Peyer's patch (tissue), 4 donors: ENCODE results near the gene KRT14.

ENCODE experiments used
- POLR2A ChIP-seq, 2 donors: fragments of 450-650 bp; IDR thresholded peaks; one replicate each; pipeline ENCODE4 v1.5.1; 2017; ENCODE audit warnings: antibody characterized with exemption in 2 of 2, mild to moderate bottlenecking in 2 of 2, moderate library complexity in 2 of 2
- TF ChIP-seq, protein P1 (sequence below), 6 experiments: fragments of 450-650 bp in 4 of 6; fragments of 200-600 bp in 2 of 6; sonication (generic) in 1 of 6; IDR thresholded peaks; one replicate each; pipeline ENCODE4 v1.5.1; 2017 to 2019; ENCODE audit warnings: antibody characterized with exemption in 6 of 6, mild to moderate bottlenecking in 3 of 6, moderate library complexity in 1 of 6

DNA sequence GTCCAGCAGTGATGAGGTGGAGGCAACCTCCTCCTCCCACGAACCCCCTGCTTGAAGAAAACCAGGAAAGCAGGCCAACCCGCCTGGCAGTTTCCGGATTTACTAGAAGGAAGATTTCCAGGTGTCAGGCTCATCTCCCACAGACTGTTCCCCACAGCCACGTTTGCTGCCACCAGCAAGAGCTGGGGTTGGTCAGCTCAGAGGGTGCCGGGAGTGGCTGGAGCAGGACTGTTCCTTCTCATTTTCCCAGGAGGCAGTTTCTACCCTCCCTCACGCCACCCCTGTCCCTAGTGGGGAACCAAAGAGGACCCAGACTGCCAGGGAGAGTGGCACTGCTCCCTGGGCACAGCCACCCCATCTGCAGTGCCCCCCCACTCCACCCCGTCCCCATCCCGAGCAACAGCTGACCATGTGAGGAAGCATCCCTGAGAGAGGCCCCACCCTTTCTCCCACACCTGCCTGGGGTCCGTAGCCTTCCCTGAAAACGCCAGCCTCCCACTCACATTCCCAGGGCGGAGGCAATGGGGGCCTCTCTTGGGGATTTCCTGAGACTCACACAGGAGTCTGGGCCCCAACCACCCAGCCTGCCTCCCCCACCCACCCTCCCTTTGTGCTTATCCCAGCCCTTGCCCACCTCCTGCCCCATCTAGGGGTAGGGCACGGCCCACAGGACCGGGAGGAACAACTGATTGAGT lies 31.8 kb upstream of the KRT14 start:
- TF ChIP-seq, protein P1, sequence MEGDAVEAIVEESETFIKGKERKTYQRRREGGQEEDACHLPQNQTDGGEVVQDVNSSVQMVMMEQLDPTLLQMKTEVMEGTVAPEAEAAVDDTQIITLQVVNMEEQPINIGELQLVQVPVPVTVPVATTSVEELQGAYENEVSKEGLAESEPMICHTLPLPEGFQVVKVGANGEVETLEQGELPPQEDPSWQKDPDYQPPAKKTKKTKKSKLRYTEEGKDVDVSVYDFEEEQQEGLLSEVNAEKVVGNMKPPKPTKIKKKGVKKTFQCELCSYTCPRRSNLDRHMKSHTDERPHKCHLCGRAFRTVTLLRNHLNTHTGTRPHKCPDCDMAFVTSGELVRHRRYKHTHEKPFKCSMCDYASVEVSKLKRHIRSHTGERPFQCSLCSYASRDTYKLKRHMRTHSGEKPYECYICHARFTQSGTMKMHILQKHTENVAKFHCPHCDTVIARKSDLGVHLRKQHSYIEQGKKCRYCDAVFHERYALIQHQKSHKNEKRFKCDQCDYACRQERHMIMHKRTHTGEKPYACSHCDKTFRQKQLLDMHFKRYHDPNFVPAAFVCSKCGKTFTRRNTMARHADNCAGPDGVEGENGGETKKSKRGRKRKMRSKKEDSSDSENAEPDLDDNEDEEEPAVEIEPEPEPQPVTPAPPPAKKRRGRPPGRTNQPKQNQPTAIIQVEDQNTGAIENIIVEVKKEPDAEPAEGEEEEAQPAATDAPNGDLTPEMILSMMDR (IDR thresholded peaks at IDR 0.05): no peak
- TF ChIP-seq POLR2A (IDR thresholded peaks at IDR 0.05): no peak
